Measurements from ENCODE around the gene RHOBTB1.
"Not testable (repeated sequence)": the region's sequence is repeated elsewhere in the genome, so short reads cannot be mapped to it uniquely, and the experiment has no call there.

RHOBTB1 gene

DNA sequence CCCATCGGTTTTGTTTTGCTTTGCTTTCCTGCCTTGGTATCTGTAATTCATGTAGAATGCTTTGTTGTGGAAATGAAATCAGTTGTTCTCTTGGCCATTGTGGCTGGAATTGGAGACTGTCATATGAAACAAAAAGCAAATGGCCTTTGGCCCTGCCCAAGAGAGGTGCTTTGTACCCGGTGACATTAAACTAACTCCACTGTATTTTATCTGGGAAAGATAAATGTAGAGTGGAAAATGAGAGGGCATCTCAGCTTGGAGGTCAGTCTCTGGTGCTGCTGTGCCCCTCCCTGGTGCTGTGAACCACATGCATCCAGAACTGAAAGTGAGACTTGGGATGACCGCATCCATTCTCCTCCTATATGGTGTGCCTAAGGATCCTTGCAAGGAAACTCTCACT, 90.3 kb downstream of the RHOBTB1 start:
- DNase-seq: no peak

DNA sequence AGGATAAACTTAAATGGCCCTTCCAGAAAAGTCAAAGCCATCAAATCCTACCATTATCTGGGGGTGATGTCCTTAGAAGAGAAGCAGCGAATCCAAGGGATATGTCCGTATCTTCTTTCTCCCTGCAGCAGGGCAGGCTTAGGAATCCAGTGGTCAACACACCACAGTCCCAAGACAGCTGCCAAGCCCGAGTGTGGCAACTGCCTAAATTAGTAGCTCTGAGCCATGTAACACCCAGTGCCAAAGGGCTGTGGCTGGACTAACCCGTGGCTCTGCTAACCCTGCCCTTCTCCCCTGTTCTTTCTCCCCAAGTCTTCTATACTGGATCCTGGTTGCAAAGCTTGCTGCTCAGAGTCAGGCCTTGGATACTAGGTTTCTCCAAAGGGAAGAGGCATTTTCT, 90.9 kb downstream of the RHOBTB1 start:
- DNase-seq: no peak

GRCh38 chr10:60849740-60850139, 94.2 kb downstream of the RHOBTB1 start:
- no peak for DNase-seq

- no peak for DNase-seq
These were observed 94.8 kb downstream of the RHOBTB1 start for GRCh38 chr10:60849217-60849616.

- no peak for DNase-seq
These were observed 95.3 kb downstream of the RHOBTB1 start for GRCh38 chr10:60848680-60849079.

DNA sequence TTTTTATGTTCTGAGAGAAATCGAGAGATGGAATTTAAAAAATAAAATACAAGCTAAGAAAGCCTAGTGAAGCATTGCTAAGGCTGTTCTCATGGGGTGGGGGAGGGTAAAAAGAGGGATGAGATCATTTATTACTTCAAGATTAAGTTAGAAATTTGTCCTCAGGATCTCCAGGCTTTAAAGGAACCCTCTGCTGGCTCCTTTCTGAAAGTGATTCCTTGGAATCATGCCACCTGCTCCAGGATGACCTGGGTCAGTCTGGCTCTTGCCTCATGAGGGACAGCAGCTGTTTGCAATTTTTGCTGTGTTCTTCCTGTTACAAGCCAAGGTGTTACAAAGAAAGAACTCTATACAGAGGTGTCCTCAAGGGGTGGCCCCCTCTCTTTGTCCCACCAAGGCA, 95.9 kb downstream of the RHOBTB1 start:
- no peak for DNase-seq

- no peak for DNase-seq
These were observed 97.8 kb downstream of the RHOBTB1 start for GRCh38 chr10:60846173-60846572.

- DNase-seq: no peak
These were observed 98.9 kb downstream of the RHOBTB1 start for GRCh38 chr10:60845038-60845437.

- DNase-seq: no peak
These were observed 101.3 kb downstream of the RHOBTB1 start for GRCh38 chr10:60842694-60843093.

DNA sequence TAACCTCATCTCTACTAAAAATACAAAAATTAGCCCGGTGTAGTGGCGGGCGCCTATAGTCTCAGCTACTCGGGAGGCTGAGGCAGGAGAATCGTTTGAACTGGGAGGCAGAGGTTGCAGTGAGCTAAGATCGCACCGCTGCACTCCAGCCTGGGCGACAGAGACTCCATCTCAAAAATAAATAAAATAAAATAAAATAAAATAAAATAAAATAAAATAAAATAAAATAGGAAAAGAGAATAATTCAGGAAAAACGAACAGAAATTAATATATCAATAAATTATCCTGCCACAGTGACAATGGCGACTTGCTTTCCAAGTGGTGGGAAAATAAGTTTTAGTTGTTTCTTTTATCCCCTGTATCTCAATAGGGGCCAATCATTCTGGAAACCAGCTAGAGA, 102.8 kb downstream of the RHOBTB1 start:
- not testable (repeated sequence) for DNase-seq

DNA sequence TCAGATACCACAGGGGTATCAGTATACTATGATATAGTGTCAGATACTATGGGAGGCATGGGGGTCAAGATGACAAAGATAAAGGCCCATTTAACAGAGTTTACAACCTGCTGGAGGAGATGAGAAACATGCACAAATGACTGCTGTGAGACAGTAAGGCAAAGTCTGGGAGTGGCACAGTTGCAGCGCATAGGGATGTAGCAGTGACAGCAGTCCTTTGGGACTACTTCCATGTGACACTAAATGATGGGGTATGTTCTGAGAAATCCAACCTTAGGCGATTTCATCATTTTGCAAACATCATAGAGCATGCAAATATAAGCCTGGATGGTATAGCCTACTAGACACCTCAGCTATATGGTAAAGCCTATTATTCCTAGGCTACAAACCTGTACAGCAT, 108.9 kb downstream of the RHOBTB1 start:
- DNase-seq: no peak

- DNase-seq: no peak
These were observed 109.6 kb downstream of the RHOBTB1 start for GRCh38 chr10:60834401-60834800.

DNA sequence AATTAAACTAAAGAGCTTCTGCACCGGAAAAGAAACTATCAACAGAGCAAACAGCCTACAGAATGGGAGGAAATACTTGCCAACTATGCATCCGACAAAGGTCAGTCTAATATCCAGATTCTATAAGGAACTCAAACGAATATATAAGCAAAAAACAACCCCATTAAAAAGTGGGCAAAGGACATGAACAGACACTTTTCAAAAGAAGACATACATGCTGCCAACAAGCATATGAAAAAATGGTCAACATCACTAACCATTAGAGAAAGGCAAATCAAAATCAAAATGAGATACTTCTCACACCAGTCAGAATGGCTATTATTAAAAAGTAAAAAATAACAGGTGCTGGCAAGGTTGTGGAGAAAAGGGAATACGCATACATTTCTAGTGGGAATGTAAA, 111.8 kb downstream of the RHOBTB1 start:
- DNase-seq: not testable (repeated sequence)

DNA sequence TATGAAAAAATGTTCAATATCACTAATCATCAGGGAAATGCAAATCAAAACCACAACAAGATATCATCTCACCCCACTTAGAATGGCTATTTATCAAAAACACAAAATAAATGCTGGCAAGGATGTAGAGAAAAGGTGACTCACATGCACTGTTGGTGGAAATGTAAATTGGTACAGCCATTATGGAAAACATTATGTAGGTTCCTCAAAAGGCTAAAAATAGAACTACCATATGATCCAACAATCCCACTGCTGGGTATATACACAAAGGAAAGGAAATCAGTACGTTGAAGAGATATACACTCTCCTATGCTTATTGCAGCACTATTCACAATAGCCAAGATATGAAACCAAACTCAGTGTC, 115.5 kb downstream of the RHOBTB1 start:
- no peak for DNase-seq

DNA sequence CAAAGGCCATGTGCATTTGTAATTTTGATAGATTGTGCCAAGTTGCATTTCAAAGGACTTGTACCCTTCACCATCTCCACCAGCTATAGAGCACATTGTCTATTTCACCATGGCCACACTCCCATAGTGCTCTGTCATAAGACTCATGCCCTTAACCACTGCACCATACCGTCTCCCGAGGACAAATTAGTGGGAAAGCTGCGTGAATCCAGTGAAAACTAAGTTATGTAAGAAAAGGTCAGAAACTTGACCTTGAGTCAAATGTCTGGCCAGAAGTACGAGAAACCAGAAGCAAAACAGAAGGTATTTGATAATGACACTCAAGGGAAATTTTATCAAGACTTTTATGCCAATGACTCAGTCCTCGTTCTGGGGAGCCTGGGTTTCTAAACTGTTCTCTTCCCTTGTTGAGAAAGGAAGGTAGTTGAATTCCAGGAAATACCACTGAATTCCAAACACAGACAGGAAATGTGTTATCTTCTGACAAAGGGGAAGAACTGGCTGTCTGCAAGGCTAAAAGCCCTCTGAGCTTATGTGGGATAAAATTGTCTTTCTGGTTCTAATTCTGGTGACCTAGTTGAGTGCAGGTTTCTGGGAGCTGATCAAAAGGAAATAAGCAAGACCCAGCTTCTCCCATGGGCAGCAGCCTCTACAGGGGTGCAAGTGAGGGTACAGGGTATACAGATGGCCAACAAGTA, 116.0 kb downstream of the RHOBTB1 start:
- no peak for DNase-seq

- DNase-seq: no peak
These were observed 118.5 kb downstream of the RHOBTB1 start for GRCh38 chr10:60825520-60825919.

GRCh38 chr10:60823324-60823723, 120.7 kb downstream of the RHOBTB1 start:
- no peak for DNase-seq

- no peak for DNase-seq
These were observed 121.2 kb downstream of the RHOBTB1 start for GRCh38 chr10:60822809-60823208.

DNA sequence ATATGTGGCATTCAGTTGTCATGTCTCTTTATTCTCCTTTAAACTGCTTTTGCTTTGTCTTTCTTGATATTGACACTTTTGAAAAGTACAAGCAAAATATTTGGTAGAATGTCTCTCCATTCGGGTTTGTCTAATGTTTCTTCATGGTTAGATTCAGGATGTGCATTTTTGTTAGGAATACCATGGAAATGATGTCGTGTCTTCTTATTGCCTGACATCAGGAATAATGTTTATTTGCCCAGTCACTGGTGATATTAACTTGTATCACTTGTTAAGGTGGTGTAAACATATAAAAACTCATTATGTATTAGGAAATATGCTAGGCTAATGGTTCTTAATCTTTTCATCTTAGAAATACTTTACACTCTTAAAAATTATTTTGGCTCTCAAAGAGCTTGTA, 122.3 kb downstream of the RHOBTB1 start:
- DNase-seq: no peak

GRCh38 chr10:60820093-60820754, 123.8 kb downstream of the RHOBTB1 start:
- DNase-seq: no peak

All from CD4-positive, alpha-beta T cell treated with Interleukin-21 for 1 hour (primary cell).